ENCODE measurements around the gene FHAD1. TPM values are rescaled to one million over a fixed set of nuclear protein-coding genes. Genes with fewer than 3 reads are reported as not detected.
"Not testable (repeated sequence)": the region's sequence is repeated elsewhere in the genome, so short reads cannot be mapped to it uniquely, and the experiment has no call there.

FHAD1 gene
- total RNA-seq, 4 donors from 2014 or later = under 0.01 to 0.26 (median 0.06) TPM; not detected in 1

- H3K9me3 ChIP-seq = no peaks in the 10 kb centered on the region
- no peak for TF ChIP-seq EP300 (IDR thresholded peaks at IDR 0.05)
- TF ChIP-seq CTCF (IDR thresholded peaks at IDR 0.05) = no peak
- no peak for TF ChIP-seq POLR2AphosphoS5 (IDR thresholded peaks at IDR 0.05)
- no peak for TF ChIP-seq POLR2A (IDR thresholded peaks at IDR 0.05; ENCODE audit: low read depth)
- no peak for DNase-seq (ENCODE audit: extremely low spot score)
- 66% methylated on average over 17 of the region's 21 CpGs for WGBS
- peak overlapping the region in 3 of 4 donors; percentile 50 to 79 (median 71) for H3K27ac ChIP-seq (replicated peaks in 1 of 4)
- H3K4me1 ChIP-seq = peaks cover 11 to 22% (median 19%) of the 10 kb centered on the region in 4 donors
- intact Hi-C loops (cut with DNase I) = loop anchor here (10.0 kb wide), 1 partner anchor 47 kb away; no protein-coding TSS in a partner anchor
- H3K4me3 ChIP-seq = no peak overlapping the region
- H3K36me3 ChIP-seq = no peaks in the 10 kb centered on the region
- H3K27me3 ChIP-seq = no peaks in the 10 kb centered on the region
These were observed 124.9 kb downstream of the FHAD1 start for GRCh38 chr1:15371610-15372545.

DNA sequence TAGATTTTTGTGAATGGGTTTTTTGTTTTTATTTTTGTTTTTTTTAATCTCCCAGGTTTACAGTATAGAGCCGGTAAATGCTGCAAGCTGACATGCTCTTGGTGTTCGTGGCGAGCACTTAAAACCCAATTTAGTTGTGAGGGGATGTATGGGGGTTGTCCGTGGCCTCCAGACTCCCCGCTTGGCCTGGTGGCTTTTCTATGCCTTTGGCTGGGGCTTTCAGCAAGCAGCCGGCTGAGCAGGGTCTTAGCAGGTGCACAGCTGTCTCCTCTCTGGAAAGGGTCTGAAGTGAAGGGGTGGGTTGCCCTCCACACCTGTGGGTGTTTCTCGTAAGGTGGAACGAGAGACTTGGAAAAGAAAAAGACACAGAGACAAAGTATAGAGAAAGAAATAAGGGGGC lies 131.7 kb downstream of the FHAD1 start:
- no peak for DNase-seq (ENCODE audit: extremely low spot score)
- TF ChIP-seq POLR2AphosphoS5 (IDR thresholded peaks at IDR 0.05) (no peak), POLR2A (IDR thresholded peaks at IDR 0.05; ENCODE audit: low read depth) (no peak), CTCF (IDR thresholded peaks at IDR 0.05) (no peak), EP300 (IDR thresholded peaks at IDR 0.05) (no peak)
- no peaks in the 10 kb centered on the region for H3K4me1 ChIP-seq
- H3K4me3 ChIP-seq = no peak overlapping the region
- intact Hi-C loops (cut with DNase I) = loop anchor here (10.0 kb wide), 1 partner anchor 54 kb away; no protein-coding TSS in a partner anchor
- H3K9me3 ChIP-seq = no peaks in the 10 kb centered on the region
- no peak overlapping the region for H3K27ac ChIP-seq (replicated peaks in 1 of 4)
- H3K27me3 ChIP-seq = no peaks in the 10 kb centered on the region
- 92% methylated on average over 8 of the region's 8 CpGs for WGBS
- H3K36me3 ChIP-seq = no peaks in the 10 kb centered on the region

- not testable (repeated sequence) for H3K36me3 ChIP-seq; H3K9me3 ChIP-seq; H3K27me3 ChIP-seq; H3K27ac ChIP-seq (replicated peaks in 1 of 4); H3K4me3 ChIP-seq; H3K4me1 ChIP-seq; DNase-seq (ENCODE audit: extremely low spot score)
- intact Hi-C loops (cut with DNase I) = loop anchor here (10.0 kb wide), 1 partner anchor 54 kb away; no protein-coding TSS in a partner anchor
- WGBS = 75% methylated on average over 9 of the region's 9 CpGs
These were observed 132.1 kb downstream of the FHAD1 start for GRCh38 chr1:15379151-15379550.

DNA sequence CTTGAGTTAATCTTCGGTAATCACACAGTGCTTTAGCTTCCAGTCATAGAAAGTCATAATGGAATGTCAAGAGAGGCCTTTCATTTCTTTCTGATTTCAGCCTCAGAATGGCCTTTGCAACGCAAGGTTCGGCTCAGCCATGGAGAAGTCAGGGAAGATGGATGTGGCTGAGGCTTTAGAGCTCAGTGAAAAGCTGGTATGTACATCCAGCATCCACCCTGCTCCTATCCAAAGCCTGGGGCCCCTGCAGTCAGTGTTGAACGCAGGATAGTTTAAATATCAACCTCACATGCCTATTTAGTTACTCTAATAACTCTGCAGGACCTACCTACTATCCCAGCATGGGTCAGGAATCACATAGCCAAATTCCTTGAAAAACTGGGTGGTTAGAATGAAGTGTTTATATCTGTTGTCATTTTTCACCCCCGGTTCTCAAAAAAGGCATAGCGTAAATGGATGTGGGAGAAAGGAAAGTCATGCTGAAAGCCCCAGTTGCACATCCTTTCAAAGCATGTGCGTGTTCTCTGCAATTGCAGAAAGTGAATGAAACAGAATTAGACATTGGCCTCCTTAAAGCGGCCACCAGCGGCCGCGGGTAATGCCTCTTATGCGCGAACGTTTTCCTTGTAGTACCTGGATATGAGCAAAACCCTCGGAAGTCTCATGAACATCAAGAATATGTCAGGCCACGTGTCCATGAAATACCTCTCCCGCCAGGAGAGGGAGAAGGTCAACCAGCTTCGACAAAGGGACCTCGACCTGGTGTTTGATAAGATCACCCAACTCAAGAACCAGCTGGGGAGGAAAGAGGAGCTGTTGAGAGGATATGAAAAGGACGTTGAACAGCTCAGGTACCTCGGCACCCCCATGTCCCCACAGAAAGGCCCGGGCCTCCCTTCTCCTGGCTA lies 133.8 kb downstream of the FHAD1 start:
- Histone ChIP-seq H3K36me3 (no peaks in the 10 kb centered on the region), H3K4me3 (no peak overlapping the region), H3K27ac (replicated peaks in 1 of 4) (no peak overlapping the region), H3K4me1 (peaks cover 0 to 6% (median under 1%) of the 10 kb centered on the region in 4 donors), H3K9me3 (no peaks in the 10 kb centered on the region), H3K27me3 (no peaks in the 10 kb centered on the region)
- no peak for TF ChIP-seq POLR2AphosphoS5 (IDR thresholded peaks at IDR 0.05)
- TF ChIP-seq CTCF (IDR thresholded peaks at IDR 0.05) = no peak
- TF ChIP-seq POLR2A (IDR thresholded peaks at IDR 0.05; ENCODE audit: low read depth) = no peak
- TF ChIP-seq EP300 (IDR thresholded peaks at IDR 0.05) = no peak
- intact Hi-C loops (cut with DNase I) = no loop called here
- WGBS = 92% methylated on average over 19 of the region's 22 CpGs
- no peak for DNase-seq (ENCODE audit: extremely low spot score)

DNA sequence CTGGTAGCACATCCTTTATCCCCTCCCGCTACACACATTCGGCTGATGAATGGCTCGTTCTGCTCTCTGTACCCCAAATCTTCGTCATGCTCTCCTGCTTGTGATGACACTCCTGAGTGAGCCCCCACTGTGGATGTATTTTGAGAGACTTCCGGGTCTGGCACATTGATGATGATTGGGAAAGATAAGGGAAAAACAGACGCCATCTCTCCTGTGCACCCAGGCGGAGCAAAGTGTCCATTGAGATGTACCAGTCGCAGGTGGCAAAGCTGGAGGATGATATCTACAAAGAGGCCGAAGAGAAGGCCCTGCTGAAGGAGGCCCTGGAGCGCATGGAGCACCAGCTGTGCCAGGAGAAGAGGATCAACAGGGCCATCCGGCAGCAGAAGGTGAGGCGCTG lies 134.8 kb downstream of the FHAD1 start:
- intact Hi-C loops (cut with DNase I) = no loop called here
- DNase-seq (ENCODE audit: extremely low spot score) = no peak
- Histone ChIP-seq H3K27me3 (no peaks in the 10 kb centered on the region), H3K4me3 (no peak overlapping the region), H3K4me1 (peaks cover 0 to 14% (median 6%) of the 10 kb centered on the region in 4 donors), H3K27ac (replicated peaks in 1 of 4) (no peak overlapping the region), H3K36me3 (no peaks in the 10 kb centered on the region), H3K9me3 (no peaks in the 10 kb centered on the region)
- WGBS = 96% methylated on average over 12 of the region's 12 CpGs
- TF ChIP-seq EP300 (IDR thresholded peaks at IDR 0.05) (no peak), CTCF (IDR thresholded peaks at IDR 0.05) (no peak), POLR2A (IDR thresholded peaks at IDR 0.05; ENCODE audit: low read depth) (no peak), POLR2AphosphoS5 (IDR thresholded peaks at IDR 0.05) (no peak)

Data from esophagus muscularis mucosa (tissue), 4 donors.